SKM-1 (cell line): Measurements from ENCODE around the gene ZKSCAN5.
A peak's percentile ranks its signal among the peaks of the same experiment; 100 is the strongest.
"Not testable (repeated sequence)": the region's sequence is repeated elsewhere in the genome, so short reads cannot be mapped to it uniquely, and the experiment has no call there.

Source experiments
- DNase-seq: peaks from one replicate; lab custom pipeline; 2025; ENCODE audit not compliant: unreplicated experiment; lab: John Stamatoyannopoulos, UW

The ZKSCAN5 gene

GRCh38 chr7:99497766-99498545, 6.5 kb upstream of the ZKSCAN5 start:
- DNase-seq, result no peak

- DNase-seq, result no peak
Measured at GRCh38 chr7:99498546-99498944, 5.9 kb upstream of the ZKSCAN5 start.

- no peak for DNase-seq
Measured at GRCh38 chr7:99499371-99499720, 5.1 kb upstream of the ZKSCAN5 start.

GRCh38 chr7:99499721-99500636, 4.5 kb upstream of the ZKSCAN5 start, which contains the start of gene ZNF394:
TSS of gene ZNF394 (minus strand) at chr7:99500281. CDS start at chr7:99500093, 188 bp downstream.
- DNase-seq, result peak; percentile 63

GRCh38 chr7:99500637-99501009, 3.8 kb upstream of the ZKSCAN5 start:
- DNase-seq, result no peak

- not testable (repeated sequence) for DNase-seq
Measured at GRCh38 chr7:99501236-99501635, 3.2 kb upstream of the ZKSCAN5 start.

- no peak for DNase-seq
Measured at GRCh38 chr7:99504281-99504602, 220 bp upstream of the ZKSCAN5 start.

- no peak for DNase-seq
Measured at GRCh38 chr7:99505324-99505662, 831 bp downstream of the ZKSCAN5 start.

- no peak for DNase-seq
Measured at GRCh38 chr7:99514050-99514449, 9.6 kb downstream of the ZKSCAN5 start.

GRCh38 chr7:99521399-99521798, 16.9 kb downstream of the ZKSCAN5 start:
- no peak for DNase-seq

- no peak for DNase-seq
Measured at GRCh38 chr7:99525713-99526440, 21.4 kb downstream of the ZKSCAN5 start.

- no peak for DNase-seq
Measured at GRCh38 chr7:99531354-99531765, 26.9 kb downstream of the ZKSCAN5 start.

- DNase-seq, result no peak
Measured at GRCh38 chr7:99535667-99536066, 31.2 kb downstream of the ZKSCAN5 start.

- DNase-seq, result no peak
Measured at GRCh38 chr7:99539213-99539811, 34.9 kb downstream of the ZKSCAN5 start.

GRCh38 chr7:99540542-99540941, 36.1 kb downstream of the ZKSCAN5 start:
- DNase-seq, result no peak

- no peak for DNase-seq
Measured at GRCh38 chr7:99541212-99541611, 36.8 kb downstream of the ZKSCAN5 start.

- DNase-seq, result no peak
Measured at GRCh38 chr7:99543081-99543671, 38.7 kb downstream of the ZKSCAN5 start.

- no peak for DNase-seq
Measured at GRCh38 chr7:99543916-99544315, 39.5 kb downstream of the ZKSCAN5 start.

- DNase-seq, result not testable (repeated sequence)
Measured at GRCh38 chr7:99545308-99545707, 40.8 kb downstream of the ZKSCAN5 start.

GRCh38 chr7:99549545-99549944, 45.1 kb downstream of the ZKSCAN5 start:
- not testable (repeated sequence) for DNase-seq

GRCh38 chr7:99551334-99551733, 46.9 kb downstream of the ZKSCAN5 start:
- no peak for DNase-seq
